HG03025 (cell line): ENCODE data around the gene PALM.
"Not testable (repeated sequence)": the region's sequence is repeated elsewhere in the genome, so short reads cannot be mapped to it uniquely, and the experiment has no call there.

Source experiments
- ATAC-seq: cut with Tn5 transposase; IDR thresholded peaks from one replicate; pipeline ENCODE4 v1.9.1; 2021; ENCODE audit warnings: mild to moderate bottlenecking, moderate library complexity; ENCODE audit not compliant: unreplicated experiment, low FRiP score

PALM gene

GRCh38 chr19:728011-728410, 19.3 kb downstream of the PALM start:
- no peak for ATAC-seq

GRCh38 chr19:729564-729963, 20.8 kb downstream of the PALM start:
- not testable (repeated sequence) for ATAC-seq

GRCh38 chr19:729965-730668, 21.4 kb downstream of the PALM start:
- ATAC-seq: no peak

GRCh38 chr19:731000-731399, 22.3 kb downstream of the PALM start:
- ATAC-seq: no peak

GRCh38 chr19:732148-733069, 23.7 kb downstream of the PALM start:
- ATAC-seq: no peak

- ATAC-seq: no peak
These were observed 26.0 kb downstream of the PALM start for GRCh38 chr19:734716-735115.

- no peak for ATAC-seq
These were observed 27.4 kb downstream of the PALM start for GRCh38 chr19:736125-736524.

GRCh38 chr19:737591-738093, 28.9 kb downstream of the PALM start:
- ATAC-seq: no peak

GRCh38 chr19:738509-739128, 29.9 kb downstream of the PALM start:
- no peak for ATAC-seq

GRCh38 chr19:739998-740715, 31.4 kb downstream of the PALM start:
- ATAC-seq: no peak

- not testable (repeated sequence) for ATAC-seq
These were observed 32.2 kb downstream of the PALM start for GRCh38 chr19:740816-741505.

GRCh38 chr19:741506-742131, 32.9 kb downstream of the PALM start:
- no peak for ATAC-seq

- ATAC-seq: no peak
These were observed 33.9 kb downstream of the PALM start for GRCh38 chr19:742540-743075.

- no peak for ATAC-seq
These were observed 34.5 kb downstream of the PALM start for GRCh38 chr19:743168-743687.

- ATAC-seq: not testable (repeated sequence)
These were observed 36.4 kb downstream of the PALM start for GRCh38 chr19:745138-745537.

- no peak for ATAC-seq
These were observed 37.6 kb downstream of the PALM start for GRCh38 chr19:746208-746819.

GRCh38 chr19:746956-747355, 38.2 kb downstream of the PALM start:
- no peak for ATAC-seq

GRCh38 chr19:747432-748273, 38.9 kb downstream of the PALM start:
- ATAC-seq: no peak
